GM18507 (cell line): ENCODE measurements around the gene HDAC7.

Experiments
- DNase-seq: peaks from one replicate; pipeline ENCODE4 v3.0.0; 2011; ENCODE audit warnings: low read depth; ENCODE audit not compliant: insufficient read length; ENCODE audit errors: extremely low spot score
- FAIRE-seq: peaks from 2 replicates; lab custom pipeline; 2011; peaks lifted over from hg19 to GRCh38; lab: Jason Lieb, UNC

The HDAC7 gene

GRCh38 chr12:47785036-47785886, 34.4 kb downstream of the HDAC7 start:
- no peak for FAIRE-seq
- DNase-seq, result no peak

- FAIRE-seq (no peak), DNase-seq (no peak)
These were observed 35.6 kb downstream of the HDAC7 start for GRCh38 chr12:47783821-47784819.

- no peak for FAIRE-seq
- DNase-seq, result no peak
These were observed 36.5 kb downstream of the HDAC7 start for GRCh38 chr12:47783024-47783755.

GRCh38 chr12:47782372-47782770, 37.3 kb downstream of the HDAC7 start:
- FAIRE-seq (no peak), DNase-seq (no peak)

- DNase-seq, result no peak
These were observed 38.0 kb downstream of the HDAC7 start for GRCh38 chr12:47781479-47782371.

GRCh38 chr12:47779943-47780504, 39.7 kb downstream of the HDAC7 start:
- FAIRE-seq, result no peak
- no peak for DNase-seq

More at GRCh38 chr12:47781479-47782371, 38.0 kb downstream of the HDAC7 start:
- FAIRE-seq, result no peak

GRCh38 chr12:47779301-47779942, 40.3 kb downstream of the HDAC7 start:
- peak; percentile 81 for FAIRE-seq
- DNase-seq, result peak; percentile 74

- no peak for DNase-seq
- no peak for FAIRE-seq
These were observed 40.8 kb downstream of the HDAC7 start for GRCh38 chr12:47778881-47779280.

GRCh38 chr12:47777741-47778558, 41.8 kb downstream of the HDAC7 start:
- no peak for DNase-seq
- no peak for FAIRE-seq

- DNase-seq, result no peak
- no peak for FAIRE-seq
These were observed 42.6 kb downstream of the HDAC7 start for GRCh38 chr12:47777151-47777550.

- DNase-seq (no peak), FAIRE-seq (no peak)
These were observed 43.1 kb downstream of the HDAC7 start for GRCh38 chr12:47776471-47777143.

GRCh38 chr12:47775100-47775911, 44.4 kb downstream of the HDAC7 start:
- FAIRE-seq (no peak), DNase-seq (no peak)

- FAIRE-seq (no peak), DNase-seq (no peak)
These were observed 45.0 kb downstream of the HDAC7 start for GRCh38 chr12:47774663-47775062.

GRCh38 chr12:47773858-47774580, 45.7 kb downstream of the HDAC7 start:
- DNase-seq (no peak), FAIRE-seq (no peak)
